ENCODE results near the gene MINDY4B. TPM values are rescaled to one million over a fixed set of nuclear protein-coding genes. Genes with fewer than 3 reads are reported as not detected.

Gene MINDY4B
- total and polyA plus RNA-seq, 11 donors, result 0.56 TPM; not detected in 10

- Histone ChIP-seq H3K4me3 (no peak overlapping the region), H3K27me3 (peaks cover 0 to 9% (median 0%) of the 10 kb centered on the region in 9 donors), H3K27ac (no peak overlapping the region), H3K9me3 (no peaks in the 10 kb centered on the region), H3K4me1 (peaks cover 0 to 7% (median 0%) of the 10 kb centered on the region in 12 donors), H3K36me3 (no peaks in the 10 kb centered on the region)
- 77 to 86% (median 83%) methylated on average over 4 of the region's 4 CpGs for WGBS, 4 donors
- intact Hi-C loops (cut with DNase I), result loop anchor here in 4 of 10 donors (10.0 kb wide), 1 partner anchor 224 kb away; no protein-coding TSS in a partner anchor
- DNase-seq, result no peak
- no peak for TF ChIP-seq POLR2A (IDR thresholded peaks at IDR 0.05)
- TF ChIP-seq CTCF (IDR thresholded peaks at IDR 0.05), result no peak
- ATAC-seq, result no peak
Measured at GRCh38 chr3:150921209-150921608, 16.0 kb upstream of the MINDY4B start.

GRCh38 chr3:150920236-150920635 is 15.0 kb upstream of the MINDY4B start:
- TF ChIP-seq POLR2A (IDR thresholded peaks at IDR 0.05) (no peak), CTCF (IDR thresholded peaks at IDR 0.05) (no peak)
- 40 to 68% (median 60%) methylated on average over 2 of the region's 2 CpGs for WGBS, 4 donors
- intact Hi-C loops (cut with DNase I), result loop anchor here in 4 of 10 donors (10.0 kb wide), 1 partner anchor 225 kb away; no protein-coding TSS in a partner anchor
- H3K9me3 ChIP-seq, result no peaks in the 10 kb centered on the region
- no peak for DNase-seq
- no peak overlapping the region for H3K4me3 ChIP-seq
- H3K27me3 ChIP-seq, result no peaks in the 10 kb centered on the region
- H3K36me3 ChIP-seq, result no peaks in the 10 kb centered on the region
- no peaks in the 10 kb centered on the region for H3K4me1 ChIP-seq
- ATAC-seq, result no peak
- H3K27ac ChIP-seq, result no peak overlapping the region

- no peak for TF ChIP-seq POLR2A (IDR thresholded peaks at IDR 0.05)
- no peak for TF ChIP-seq CTCF (IDR thresholded peaks at IDR 0.05)
- Histone ChIP-seq H3K27me3 (no peaks in the 10 kb centered on the region), H3K9me3 (no peaks in the 10 kb centered on the region), H3K36me3 (no peaks in the 10 kb centered on the region), H3K27ac (no peak overlapping the region), H3K4me3 (no peak overlapping the region), H3K4me1 (peaks cover 0 to 8% (median 0%) of the 10 kb centered on the region in 12 donors)
- intact Hi-C loops (cut with DNase I), result no loop called here
- WGBS, 4 donors, result 31 to 47% (median 43%) methylated on average over 7 of the region's 7 CpGs
- no peak for ATAC-seq
- no peak for DNase-seq
Measured at GRCh38 chr3:150917951-150918350, 12.7 kb upstream of the MINDY4B start.

- intact Hi-C loops (cut with DNase I), result no loop called here
- H3K9me3 ChIP-seq, result no peaks in the 10 kb centered on the region
- peaks cover 0 to 5% (median 0%) of the 10 kb centered on the region in 9 donors for H3K27me3 ChIP-seq
- DNase-seq, result peak in 1 of 5 donors; percentile 39
- no peak overlapping the region for H3K4me3 ChIP-seq
- ATAC-seq, result peak; percentile 61 to 95 (median 80)
- TF ChIP-seq POLR2A (IDR thresholded peaks at IDR 0.05) (no peak), CTCF (IDR thresholded peaks at IDR 0.05) (no peak)
- H3K4me1 ChIP-seq, result peaks cover 0 to 9% (median 3%) of the 10 kb centered on the region in 12 donors
- WGBS, 4 donors, result 22 to 28% (median 23%) methylated on average over 4 of the region's 4 CpGs
- peak overlapping the region in 8 of 12 donors; percentile 2 to 71 (median 38) for H3K27ac ChIP-seq
- H3K36me3 ChIP-seq, result no peaks in the 10 kb centered on the region
Measured at GRCh38 chr3:150913133-150913922, 8.1 kb upstream of the MINDY4B start.
